DND-41 (cell line): Measurements from ENCODE around the gene PNMA8B.

ENCODE experiments used
- CTCF ChIP-seq: IDR thresholded peaks from 2 replicates; pipeline ENCODE4 v1.5.1; 2012; ENCODE audit warnings: borderline replicate concordance, low read length, moderate library complexity, mild to moderate bottlenecking; ENCODE audit not compliant: poor library complexity, severe bottlenecking; ENCODE audit errors: extremely low read depth
- EZH2 ChIP-seq: IDR thresholded peaks from 3 replicates; pipeline ENCODE4 v1.6.1; 2012; ENCODE audit warnings: borderline replicate concordance, low read depth, mild to moderate bottlenecking, moderate library complexity, low read length, inconsistent platforms; ENCODE audit not compliant: severe bottlenecking

GRCh38 chr19:46508206-46508605 is 12.5 kb upstream of the PNMA8B start:
- TF ChIP-seq CTCF (no peak), EZH2 (no peak)
